Ishikawa (cell line): ENCODE results near the gene PTRH1.

Experiments used
- CEBPB ChIP-seq: IDR thresholded peaks from 2 replicates; pipeline ENCODE4 v1.6.1; 2012
- CREB1 ChIP-seq: IDR thresholded peaks from 2 replicates; pipeline ENCODE4 v1.6.1; 2012; ENCODE audit warnings: low read depth
- EGR1 ChIP-seq: IDR thresholded peaks from 2 replicates; pipeline ENCODE4 v1.6.1; 2012
- EP300 ChIP-seq: IDR thresholded peaks from 2 replicates; pipeline ENCODE4 v1.6.1; 2012; ENCODE audit warnings: borderline replicate concordance
- FOXM1 ChIP-seq: IDR thresholded peaks from 2 replicates; pipeline ENCODE4 v1.6.1; 2012; ENCODE audit warnings: low read depth, borderline replicate concordance
- MAX ChIP-seq: IDR thresholded peaks from 2 replicates; pipeline ENCODE4 v1.6.1; 2012
- NFIC ChIP-seq: IDR thresholded peaks from 2 replicates; pipeline ENCODE4 v1.6.1; 2012
- RAD21 ChIP-seq: IDR thresholded peaks from 2 replicates; pipeline ENCODE4 v1.6.1; 2012; ENCODE audit warnings: low read depth
- TAF1 ChIP-seq: IDR thresholded peaks from 2 replicates; pipeline ENCODE4 v1.6.1; 2012; ENCODE audit warnings: low read depth, mild to moderate bottlenecking
- TCF12 ChIP-seq: IDR thresholded peaks from 2 replicates; pipeline ENCODE4 v1.6.1; 2012; ENCODE audit warnings: low read depth
- TEAD4 ChIP-seq: IDR thresholded peaks from 2 replicates; pipeline ENCODE4 v1.6.1; 2012
- YY1 ChIP-seq: IDR thresholded peaks from 2 replicates; pipeline ENCODE4 v1.6.1; 2012; ENCODE audit warnings: low read depth
- ZBTB7A ChIP-seq: IDR thresholded peaks from 2 replicates; pipeline ENCODE4 v1.6.1; 2012; ENCODE audit warnings: low read depth
- TF ChIP-seq, protein P1 (sequence below): IDR thresholded peaks from 2 replicates; pipeline ENCODE4 v1.6.1; 2012
- TF ChIP-seq, protein P2 (sequence below): IDR thresholded peaks from 2 replicates; pipeline ENCODE4 v1.6.1; 2012; ENCODE audit warnings: low read depth, mild to moderate bottlenecking

PTRH1 gene

GRCh38 chr9:127680846-127681245, 34.6 kb downstream of the PTRH1 start:
- TF ChIP-seq ZBTB7A (no peak), TAF1 (no peak), FOXM1 (no peak), EGR1 (no peak), EP300 (no peak), YY1 (no peak), MAX (no peak), TEAD4 (no peak), TCF12 (no peak), CEBPB (no peak), CREB1 (no peak), NFIC (no peak), RAD21 (no peak)
- TF ChIP-seq, protein P1, sequence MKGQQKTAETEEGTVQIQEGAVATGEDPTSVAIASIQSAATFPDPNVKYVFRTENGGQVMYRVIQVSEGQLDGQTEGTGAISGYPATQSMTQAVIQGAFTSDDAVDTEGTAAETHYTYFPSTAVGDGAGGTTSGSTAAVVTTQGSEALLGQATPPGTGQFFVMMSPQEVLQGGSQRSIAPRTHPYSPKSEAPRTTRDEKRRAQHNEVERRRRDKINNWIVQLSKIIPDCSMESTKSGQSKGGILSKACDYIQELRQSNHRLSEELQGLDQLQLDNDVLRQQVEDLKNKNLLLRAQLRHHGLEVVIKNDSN, result no peak
- TF ChIP-seq, protein P2, sequence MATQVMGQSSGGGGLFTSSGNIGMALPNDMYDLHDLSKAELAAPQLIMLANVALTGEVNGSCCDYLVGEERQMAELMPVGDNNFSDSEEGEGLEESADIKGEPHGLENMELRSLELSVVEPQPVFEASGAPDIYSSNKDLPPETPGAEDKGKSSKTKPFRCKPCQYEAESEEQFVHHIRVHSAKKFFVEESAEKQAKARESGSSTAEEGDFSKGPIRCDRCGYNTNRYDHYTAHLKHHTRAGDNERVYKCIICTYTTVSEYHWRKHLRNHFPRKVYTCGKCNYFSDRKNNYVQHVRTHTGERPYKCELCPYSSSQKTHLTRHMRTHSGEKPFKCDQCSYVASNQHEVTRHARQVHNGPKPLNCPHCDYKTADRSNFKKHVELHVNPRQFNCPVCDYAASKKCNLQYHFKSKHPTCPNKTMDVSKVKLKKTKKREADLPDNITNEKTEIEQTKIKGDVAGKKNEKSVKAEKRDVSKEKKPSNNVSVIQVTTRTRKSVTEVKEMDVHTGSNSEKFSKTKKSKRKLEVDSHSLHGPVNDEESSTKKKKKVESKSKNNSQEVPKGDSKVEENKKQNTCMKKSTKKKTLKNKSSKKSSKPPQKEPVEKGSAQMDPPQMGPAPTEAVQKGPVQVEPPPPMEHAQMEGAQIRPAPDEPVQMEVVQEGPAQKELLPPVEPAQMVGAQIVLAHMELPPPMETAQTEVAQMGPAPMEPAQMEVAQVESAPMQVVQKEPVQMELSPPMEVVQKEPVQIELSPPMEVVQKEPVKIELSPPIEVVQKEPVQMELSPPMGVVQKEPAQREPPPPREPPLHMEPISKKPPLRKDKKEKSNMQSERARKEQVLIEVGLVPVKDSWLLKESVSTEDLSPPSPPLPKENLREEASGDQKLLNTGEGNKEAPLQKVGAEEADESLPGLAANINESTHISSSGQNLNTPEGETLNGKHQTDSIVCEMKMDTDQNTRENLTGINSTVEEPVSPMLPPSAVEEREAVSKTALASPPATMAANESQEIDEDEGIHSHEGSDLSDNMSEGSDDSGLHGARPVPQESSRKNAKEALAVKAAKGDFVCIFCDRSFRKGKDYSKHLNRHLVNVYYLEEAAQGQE, result no peak

- TF ChIP-seq, protein P2, result no peak
Measured at GRCh38 chr9:127680226-127680625, 35.2 kb downstream of the PTRH1 start.

DNA sequence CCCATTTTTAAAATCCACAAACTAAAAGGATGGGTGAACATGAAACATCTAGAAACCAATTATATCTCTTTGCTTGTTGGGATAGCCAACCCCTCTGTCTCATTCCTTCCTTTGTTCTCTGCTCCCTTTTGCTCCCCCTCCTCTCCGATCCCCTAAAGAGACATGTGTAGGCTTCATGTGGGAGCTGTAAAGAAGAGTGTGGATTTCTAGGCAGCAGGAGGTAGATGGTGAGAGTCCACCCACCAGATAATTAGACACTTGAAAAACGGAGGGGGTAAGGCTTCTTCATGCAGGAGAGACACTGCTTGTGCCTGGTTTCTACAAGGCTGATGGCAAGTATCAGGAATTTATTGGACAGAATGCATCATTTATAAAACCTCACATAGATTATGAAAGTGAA, 36.0 kb downstream of the PTRH1 start:
- TF ChIP-seq, protein P1, result no peak
- TF ChIP-seq NFIC, result no peak
- TF ChIP-seq RAD21, result no peak
- TF ChIP-seq TEAD4, result no peak
- TF ChIP-seq EGR1, result no peak
- TF ChIP-seq YY1, result no peak
- no peak for TF ChIP-seq CEBPB

- TF ChIP-seq YY1, result no peak
- TF ChIP-seq, protein P1, result no peak
- TF ChIP-seq TAF1, result no peak
- TF ChIP-seq NFIC, result no peak
Measured at GRCh38 chr9:127676638-127677037, 38.8 kb downstream of the PTRH1 start.

DNA sequence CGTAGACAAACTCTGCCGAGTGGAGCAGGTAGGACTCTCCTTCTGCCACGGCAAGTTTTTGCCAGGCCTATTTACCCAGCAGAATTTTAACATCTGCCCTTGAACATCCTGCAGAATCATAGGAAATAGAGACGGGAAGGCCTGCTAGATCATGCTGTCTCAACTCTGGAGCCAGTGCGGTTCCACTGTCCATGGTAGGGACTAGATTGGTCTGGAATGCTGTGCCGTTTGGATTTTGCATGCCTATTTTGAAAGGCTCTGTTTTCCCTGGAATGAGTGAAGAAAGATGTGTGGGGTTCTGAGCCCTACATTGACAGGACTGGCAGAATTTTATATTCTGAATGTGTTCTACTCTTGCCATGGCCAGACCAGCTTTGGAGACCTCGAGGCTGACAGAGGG, 42.2 kb downstream of the PTRH1 start:
- TF ChIP-seq, protein P2, result peak; percentile 52; the same call in 1 of the 2 replicates
- TF ChIP-seq TEAD4 (no peak), ZBTB7A (no peak)

DNA sequence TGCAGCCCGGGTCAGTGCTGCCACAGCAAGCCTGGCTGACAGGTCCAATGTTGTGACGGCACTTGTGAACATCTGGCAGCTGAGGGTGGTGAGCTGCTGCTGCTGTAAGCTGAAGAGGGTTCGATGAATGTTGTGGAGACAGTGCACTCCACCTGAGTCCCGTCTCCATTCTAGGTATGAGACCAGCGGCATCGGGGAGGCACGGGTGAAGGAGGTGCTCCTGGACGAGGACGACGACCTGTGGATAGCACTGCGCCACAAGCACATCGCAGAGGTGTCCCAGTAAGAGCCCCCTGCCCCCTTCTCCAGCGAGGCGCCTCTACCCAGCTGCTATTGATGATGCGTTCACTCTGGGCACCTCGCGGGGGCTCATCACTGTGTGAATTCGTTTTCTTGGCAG, 47.6 kb downstream of the PTRH1 start:
- TF ChIP-seq, protein P2, result no peak
- TF ChIP-seq, protein P1, result no peak
- TF ChIP-seq YY1 (no peak), TEAD4 (no peak), ZBTB7A (no peak), FOXM1 (no peak), TCF12 (no peak), CREB1 (no peak), NFIC (no peak), CEBPB (no peak), RAD21 (no peak), EGR1 (no peak), MAX (no peak), EP300 (no peak), TAF1 (no peak)
